PC-3 (cell line): Measurements from ENCODE around the gene DLG1. TPM values are rescaled to one million over a fixed set of nuclear protein-coding genes. Genes with fewer than 3 reads are reported as not detected.

Source experiments
- ATAC-seq: fragments of 200-7000 bp; cut with Tn5 transposase; 2 replicates; pipeline ENCODE4 v1.9.1; 2020; ENCODE audit warnings: mild to moderate bottlenecking, moderate library complexity
- BruUV-seq: library from RNA; stranded (reverse); fragments of 400-500 nt; replicated peaks from 2 replicates; lab custom pipeline; 2021; lab: Mats Ljungman, UMichigan
- CTCF ChIA-PET: fragments of 300-600 bp; sonication (Branson Sonifier 250); formaldehyde crosslinking; loops from one replicate; lab custom pipeline; 2022; ENCODE audit warnings: antibody characterized with exemption; lab: Charles Lee
- POLR2A ChIA-PET: fragments of 300-600 bp; sonication (Branson Sonifier 250); formaldehyde crosslinking; loops from one replicate; lab custom pipeline; 2022; ENCODE audit warnings: antibody characterized with exemption; ENCODE audit not compliant: unreplicated experiment; lab: Charles Lee
- DNase-seq: peaks from one replicate; pipeline ENCODE4 v3.0.0-alpha.2; 2015
- H2AFZ ChIP-seq: fragments of 300-600 bp; sonication (generic); 2 replicates; pipeline ENCODE4 v1.6.0; 2016; ENCODE audit warnings: antibody characterized with exemption, low read length
- H3F3A ChIP-seq: fragments of 300-600 bp; sonication (generic); one replicate; pipeline ENCODE4 v1.6.0; 2017; ENCODE audit warnings: antibody characterized with exemption, low read length, control low read depth, mild to moderate bottlenecking; ENCODE audit not compliant: unreplicated experiment
- H3K27ac ChIP-seq: fragments of 300-600 bp; sonication (generic); 2 replicates; pipeline ENCODE4 v1.5.1; 2016; ENCODE audit warnings: mild to moderate bottlenecking, low read length
- H3K27me3 ChIP-seq: fragments of 300-600 bp; sonication (generic); 2 replicates; pipeline ENCODE4 v1.6.1; 2016; ENCODE audit warnings: low read length, mixed read lengths
- H3K36me3 ChIP-seq: fragments of 300-600 bp; sonication (generic); 2 replicates; pipeline ENCODE4 v1.6.1; 2016; ENCODE audit warnings: low read depth, mixed run types, low read length, mixed read lengths
- H3K4me1 ChIP-seq: fragments of 300-600 bp; sonication (generic); 2 replicates; pipeline ENCODE4 v1.5.1; 2016; ENCODE audit warnings: low read length; ENCODE audit not compliant: insufficient read depth
- H3K4me2 ChIP-seq: fragments of 300-600 bp; sonication (generic); 2 replicates; pipeline ENCODE4 v1.6.0; 2016; ENCODE audit warnings: low read length
- H3K4me3 ChIP-seq: fragments of 300-600 bp; sonication (generic); 2 replicates; pipeline ENCODE4 v1.5.1; 2016; ENCODE audit warnings: mild to moderate bottlenecking, low read length, mixed read lengths
- H3K79me2 ChIP-seq: fragments of 300-600 bp; sonication (generic); 2 replicates; pipeline ENCODE4 v1.6.1; 2017; ENCODE audit warnings: low read length, mixed read lengths
- H3K9ac ChIP-seq: fragments of 300-600 bp; sonication (generic); 2 replicates; pipeline ENCODE4 v1.6.0; 2016; ENCODE audit warnings: mild to moderate bottlenecking, low read length
- H3K9me2 ChIP-seq: fragments of 300-600 bp; sonication (generic); replicated peaks from 2 replicates; pipeline ENCODE4 v1.6.1; 2016; ENCODE audit warnings: mixed run types, low read length, mixed read lengths
- H3K9me3 ChIP-seq: fragments of 300-600 bp; sonication (generic); 2 replicates; pipeline ENCODE4 v1.6.1; 2016; ENCODE audit warnings: low read length, mixed read lengths
- H4K20me1 ChIP-seq: fragments of 300-600 bp; sonication (generic); 2 replicates; pipeline ENCODE4 v1.6.1; 2016; ENCODE audit warnings: low read length, mixed read lengths
- CTCF ChIP-seq: fragments of 300-600 bp; sonication (generic); conservative IDR thresholded peaks from 2 replicates; pipeline ENCODE4 v1.5.1; 2017; ENCODE audit warnings: antibody characterized with exemption, low read depth, mild to moderate bottlenecking, low read length
- EZH2 ChIP-seq: fragments of 300-600 bp; sonication (generic); IDR thresholded peaks from one replicate; pipeline ENCODE4 v1.6.1; 2017; ENCODE audit warnings: antibody characterized with exemption, mild to moderate bottlenecking, low read length; ENCODE audit not compliant: unreplicated experiment
- EZH2phosphoT487 ChIP-seq: fragments of 300-600 bp; sonication (generic); IDR thresholded peaks from 2 replicates; pipeline ENCODE4 v1.6.1; 2018; ENCODE audit warnings: mild to moderate bottlenecking, antibody characterized with exemption, low read length, borderline replicate concordance
- intact Hi-C: fragments of 100-400 bp; cut with micrococcal nuclease; formaldehyde crosslinking; loops from 2 replicates; pipeline ENCODE4 v1.9.0; 2023
- total RNA-seq: library from RNA; depleted of rRNA; stranded (reverse); fragments of >200 nt; gene quantifications from 2 replicates; pipeline ENCODE4 v1.2.3, GENCODE V29; 2014

DLG1 gene
- total RNA-seq, 1 experiment from 2014 or later, result 60.8 TPM

GRCh38 chr3:197111685-197112084, 186.7 kb downstream of the DLG1 start:
- intact Hi-C loops, result no loop called here
- Histone ChIP-seq H3K36me3 (peaks cover 50% of the 10 kb centered on the region), H3K27me3 (no peaks in the 10 kb centered on the region), H3K4me3 (no peak overlapping the region), H3K9me3 (no peaks in the 10 kb centered on the region), H3F3A (no peaks in the 10 kb centered on the region), H3K4me1 (peaks cover 5% of the 10 kb centered on the region), H3K4me2 (no peak overlapping the region), H4K20me1 (no peaks in the 10 kb centered on the region), H3K79me2 (peaks cover 9% of the 10 kb centered on the region; the same call in 1 of the 2 replicates), H3K27ac (no peak overlapping the region), H3K9ac (no peak overlapping the region), H2AFZ (no peak overlapping the region), H3K9me2 (no peaks in the 10 kb centered on the region)
- BruUV-seq, result no TSS peak
- ATAC-seq, result no peak
- ChIA-PET CTCF (no interaction called here), POLR2A (no interaction called here)
- DNase-seq, result no peak
- TF ChIP-seq EZH2phosphoT487 (no peak), EZH2 (no peak), CTCF (no peak)

- ATAC-seq, result no peak
- Histone ChIP-seq H3K9ac (no peak overlapping the region), H3K9me2 (no peaks in the 10 kb centered on the region), H3K9me3 (no peaks in the 10 kb centered on the region), H3K27me3 (no peaks in the 10 kb centered on the region), H3K36me3 (peaks cover 30% of the 10 kb centered on the region), H3K4me1 (no peaks in the 10 kb centered on the region; the same call in 1 of the 2 replicates), H3K27ac (no peak overlapping the region), H3F3A (no peaks in the 10 kb centered on the region), H3K4me3 (no peak overlapping the region), H3K4me2 (no peak overlapping the region), H2AFZ (no peak overlapping the region), H4K20me1 (no peaks in the 10 kb centered on the region), H3K79me2 (no peaks in the 10 kb centered on the region)
- ChIA-PET CTCF (no interaction called here), POLR2A (interaction anchor here (0.5 kb wide), 1 partner anchor 12 kb away, joined by 3 read pairs; no protein-coding TSS in a partner anchor)
- DNase-seq, result no peak
- no peak for TF ChIP-seq EZH2phosphoT487
- TF ChIP-seq EZH2, result no peak
- no peak for TF ChIP-seq CTCF
- intact Hi-C loops, result no loop called here
- no TSS peak for BruUV-seq
Measured at GRCh38 chr3:197105786-197106185, 192.6 kb downstream of the DLG1 start.

GRCh38 chr3:197104738-197105137, 193.7 kb downstream of the DLG1 start:
- no peaks in the 10 kb centered on the region for H3F3A ChIP-seq
- no peak for TF ChIP-seq CTCF
- TF ChIP-seq EZH2, result no peak
- TF ChIP-seq EZH2phosphoT487, result no peak
- no peaks in the 10 kb centered on the region for H3K27me3 ChIP-seq
- H3K79me2 ChIP-seq, result no peaks in the 10 kb centered on the region
- POLR2A ChIA-PET, result no interaction called here
- no peak overlapping the region for H2AFZ ChIP-seq
- H3K36me3 ChIP-seq, result peaks cover 21% of the 10 kb centered on the region
- no peaks in the 10 kb centered on the region; the same call in 1 of the 2 replicates for H3K4me1 ChIP-seq
- CTCF ChIA-PET, result interaction anchor here (0.6 kb wide), 1 partner anchor 102 kb away, joined by 6 read pairs; no protein-coding TSS in a partner anchor
- H3K9me3 ChIP-seq, result no peaks in the 10 kb centered on the region
- BruUV-seq, result no TSS peak
- no peak overlapping the region for H3K9ac ChIP-seq
- no peak overlapping the region for H3K27ac ChIP-seq
- ATAC-seq (no peak), DNase-seq (no peak)
- no peaks in the 10 kb centered on the region for H3K9me2 ChIP-seq
- no peak overlapping the region for H3K4me2 ChIP-seq
- no peaks in the 10 kb centered on the region for H4K20me1 ChIP-seq
- H3K4me3 ChIP-seq, result no peak overlapping the region
- intact Hi-C loops, result no loop called here
